DMS53 treated with DMSO at 0.1 percent for 48 hours (cell line): ENCODE measurements around the gene TTC23L.
A peak's percentile ranks its signal among the peaks of the same experiment; 100 is the strongest.
"Not testable (repeated sequence)": the region's sequence is repeated elsewhere in the genome, so short reads cannot be mapped to it uniquely, and the experiment has no call there.

Experiments used
- DNase-seq: peaks from one replicate; lab custom pipeline; 2025; ENCODE audit not compliant: unreplicated experiment; lab: John Stamatoyannopoulos, UW

TTC23L gene

GRCh38 chr5:34838785-34839714 is at the start of gene TTC23L:
TTC23L (plus strand) TSS chr5:34839164; CDS start chr5:34840672, 1,508 bp downstream.
- DNase-seq, result peak; percentile 93

GRCh38 chr5:34789639-34790038 is 49.3 kb upstream of the TTC23L start:
- no peak for DNase-seq

DNA sequence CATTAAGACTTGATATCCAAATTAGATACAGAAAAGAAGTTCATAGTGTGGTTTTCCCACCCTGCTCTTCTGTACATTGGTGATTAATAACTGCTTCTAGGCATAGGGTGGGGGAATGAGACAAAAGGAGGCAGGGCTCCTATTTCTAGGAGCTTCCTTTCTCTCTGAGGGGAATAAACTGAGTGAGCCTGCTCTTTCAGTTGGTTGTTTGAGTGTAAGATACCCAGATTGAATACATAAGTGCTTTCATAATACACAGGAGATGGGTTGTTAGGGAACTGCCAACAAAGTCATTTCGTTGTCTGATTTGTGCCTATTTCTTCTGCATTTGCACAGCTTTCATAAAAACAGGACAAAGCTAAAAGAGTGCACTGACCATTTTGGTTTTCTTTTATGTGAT is 48.9 kb upstream of the TTC23L start:
- no peak for DNase-seq

DNA sequence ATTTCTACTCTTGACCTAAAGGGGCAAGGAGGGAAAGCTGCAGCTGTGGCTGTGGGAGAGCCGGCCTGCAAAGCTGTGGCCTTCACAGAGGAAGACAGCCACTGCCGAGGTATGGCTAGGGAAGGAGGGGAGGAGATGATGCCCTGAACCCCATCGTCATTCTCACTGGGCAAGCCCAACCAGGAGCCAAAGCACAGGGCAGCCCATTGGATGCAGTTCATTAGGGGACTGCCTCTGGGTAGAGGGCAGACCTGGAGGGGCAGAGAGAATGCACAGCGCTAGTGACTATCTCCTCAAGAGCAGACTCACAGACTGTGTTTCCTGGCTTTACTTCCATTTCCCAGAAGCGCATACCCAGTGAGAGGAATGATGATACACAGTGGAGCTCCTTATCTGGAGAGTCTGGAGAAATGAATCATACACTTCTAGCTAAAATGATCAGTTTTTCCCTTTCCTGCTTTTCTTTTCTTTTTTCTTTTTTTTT is 47.2 kb upstream of the TTC23L start:
- no peak for DNase-seq

DNA sequence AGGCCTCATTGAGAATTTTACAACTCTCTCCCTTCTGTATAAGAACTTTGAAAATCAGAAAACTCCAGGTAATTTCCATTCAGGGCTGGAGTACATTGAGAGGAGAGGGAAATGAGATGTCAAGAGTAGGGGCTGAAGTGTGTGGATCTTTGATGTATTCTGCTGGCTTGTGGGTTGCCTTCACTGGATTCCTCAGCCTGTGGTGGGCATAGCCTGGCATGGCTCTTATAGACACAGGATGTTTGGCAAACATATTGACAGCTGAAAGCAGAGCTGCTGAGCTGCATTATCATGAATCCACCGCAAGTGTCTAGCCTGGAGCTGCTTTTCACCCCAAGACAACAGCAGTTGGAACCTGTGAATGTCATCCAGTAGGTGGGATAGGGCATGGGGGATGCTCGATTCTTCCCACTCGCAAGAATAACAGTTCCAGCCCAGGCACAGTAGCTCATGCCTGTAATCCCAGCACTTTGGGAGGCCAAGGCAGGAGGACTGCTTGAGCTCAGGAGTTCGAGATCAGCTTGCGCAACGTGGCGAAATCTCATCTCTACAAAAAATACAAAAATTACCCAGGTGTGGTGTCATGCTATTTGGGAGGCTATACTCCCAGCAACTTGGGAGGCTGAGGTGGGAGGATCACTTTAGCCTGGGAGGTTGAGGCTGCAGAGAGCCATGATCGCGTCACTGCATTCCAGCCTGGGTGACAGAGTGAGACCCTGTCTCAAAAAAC is 36.0 kb upstream of the TTC23L start:
- DNase-seq, result no peak

DNA sequence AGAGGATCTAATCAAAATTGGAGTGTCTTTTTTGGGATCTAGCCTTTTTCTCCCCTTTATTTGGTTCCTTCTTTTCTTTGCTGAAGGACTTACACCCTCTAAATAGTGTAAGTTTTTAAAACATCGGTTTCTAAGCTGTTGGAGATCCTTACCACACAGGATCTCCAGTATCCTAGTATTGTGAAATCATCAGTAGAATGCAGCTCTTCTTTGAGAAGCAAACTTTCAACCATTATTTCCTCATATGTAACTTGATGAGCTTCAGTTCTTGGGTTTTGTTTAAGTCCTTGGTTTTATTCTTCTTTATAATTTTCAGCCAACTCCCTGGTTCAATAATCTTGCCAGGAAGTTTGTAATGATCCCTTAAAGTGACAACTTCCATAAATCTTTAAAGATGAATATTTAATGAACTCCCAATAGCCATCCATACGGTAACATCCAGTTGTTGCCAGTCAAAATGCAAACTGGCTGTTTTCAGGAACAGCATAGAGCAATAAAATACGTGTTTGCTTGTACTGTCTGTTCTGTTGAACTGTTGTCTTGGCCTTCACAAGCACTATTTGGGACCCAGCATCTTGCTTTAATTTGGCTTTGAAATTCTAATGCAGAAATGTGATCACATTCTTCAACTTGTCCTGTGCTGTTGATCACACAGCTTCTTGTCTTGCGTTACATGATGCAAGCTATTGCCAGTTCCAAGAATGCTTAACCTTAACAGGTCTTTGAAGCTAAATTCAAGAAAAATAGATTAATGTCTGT is 34.8 kb upstream of the TTC23L start:
- no peak for DNase-seq

GRCh38 chr5:34804913-34805312 is 34.1 kb upstream of the TTC23L start:
- DNase-seq, result no peak

GRCh38 chr5:34806532-34806931 is 32.4 kb upstream of the TTC23L start:
- DNase-seq, result no peak

- DNase-seq, result no peak
These were observed 27.3 kb upstream of the TTC23L start for GRCh38 chr5:34811706-34812105.

DNA sequence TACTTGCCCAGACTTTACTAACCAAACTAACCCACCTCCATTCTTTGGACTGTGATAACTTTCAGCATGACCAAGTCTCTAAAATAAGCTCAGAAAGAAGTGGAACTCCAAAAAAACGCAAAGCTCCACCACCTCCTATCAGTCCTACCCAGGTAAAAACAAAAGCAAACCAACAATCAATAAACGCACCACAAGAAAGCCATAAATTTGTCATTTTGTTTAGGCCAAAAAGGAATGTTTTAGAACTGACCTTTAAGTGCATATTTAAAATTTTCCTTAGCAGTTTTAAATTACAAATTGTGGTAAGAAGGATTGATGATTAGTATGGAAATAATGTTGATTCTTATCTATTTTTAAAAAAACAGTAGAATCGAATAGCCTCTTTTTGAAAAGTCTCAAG is 25.5 kb upstream of the TTC23L start:
- no peak for DNase-seq

DNA sequence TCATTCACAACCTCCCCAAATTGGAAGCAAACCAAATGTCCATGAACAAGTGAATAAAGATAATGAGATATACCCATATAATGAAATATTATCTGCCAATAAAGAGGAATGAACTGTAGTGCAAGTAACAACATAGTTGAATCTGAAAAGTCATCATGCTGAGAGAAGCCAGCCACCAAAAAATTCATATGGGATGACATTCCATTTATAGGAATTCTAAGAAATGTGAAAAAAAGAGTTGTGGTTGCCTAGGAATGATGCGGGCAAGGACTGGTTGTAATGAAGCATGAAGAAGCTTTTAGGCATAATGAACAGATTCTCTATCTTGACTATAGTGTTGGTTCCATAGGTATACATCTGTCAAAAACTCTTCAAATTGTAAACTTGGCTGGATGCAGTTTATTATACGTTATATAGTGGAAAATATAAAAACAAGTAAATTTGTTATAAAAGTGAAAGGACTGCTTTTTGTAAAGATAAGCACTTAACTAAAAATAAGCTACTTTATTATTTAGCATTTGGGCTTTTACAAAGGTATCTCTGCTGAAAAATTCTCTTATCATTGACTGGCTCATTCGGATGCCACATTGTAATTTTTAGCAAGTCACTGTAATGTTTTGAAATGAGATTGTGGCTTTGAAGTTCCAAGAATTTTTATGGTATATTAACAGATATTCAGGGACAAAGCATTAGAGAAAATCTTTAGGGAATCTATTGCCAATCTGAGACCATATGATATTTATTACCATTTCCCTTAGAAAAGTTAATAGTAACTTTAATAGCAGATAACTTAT is 21.2 kb upstream of the TTC23L start:
- no peak for DNase-seq

DNA sequence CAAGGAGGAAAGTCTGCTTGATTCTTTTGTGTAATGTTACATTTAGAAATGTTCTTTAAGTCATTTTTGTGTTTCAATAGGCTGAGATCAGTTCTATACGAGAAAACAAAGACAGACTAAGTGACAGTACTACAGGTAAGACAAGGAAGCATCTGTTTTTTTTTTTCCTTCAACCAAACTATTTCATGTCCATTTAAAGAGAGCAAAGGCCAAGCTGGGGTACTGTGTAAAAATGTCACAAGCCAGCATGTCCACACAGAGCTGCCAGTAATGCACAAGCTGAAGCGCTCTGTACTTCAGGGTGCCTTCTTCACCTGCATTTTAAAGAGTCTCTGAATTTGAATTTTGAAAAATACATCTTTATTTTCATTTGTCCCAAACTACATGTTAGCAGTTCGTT is 20.2 kb upstream of the TTC23L start:
- no peak for DNase-seq

DNA sequence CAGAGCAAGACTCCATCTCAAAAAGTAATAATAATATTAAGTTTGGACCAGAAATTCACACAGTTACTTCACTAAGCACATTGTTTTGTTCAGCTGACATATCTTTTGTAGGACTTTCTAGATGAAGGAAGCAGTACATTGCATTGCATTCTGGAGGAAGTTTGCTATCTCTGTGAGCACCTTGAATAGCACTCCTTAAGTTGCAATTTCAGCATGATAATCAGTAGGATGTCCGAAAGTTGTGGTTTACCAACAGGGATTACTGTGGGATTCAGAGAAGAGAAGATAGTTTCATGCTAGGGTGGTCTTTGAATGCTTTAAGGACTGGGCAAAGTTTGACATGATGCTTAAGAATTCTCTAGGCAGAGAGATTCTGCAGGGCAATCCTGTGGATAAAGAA is 18.4 kb upstream of the TTC23L start:
- no peak for DNase-seq

- DNase-seq, result no peak
These were observed 15.8 kb upstream of the TTC23L start for GRCh38 chr5:34822956-34823715.

DNA sequence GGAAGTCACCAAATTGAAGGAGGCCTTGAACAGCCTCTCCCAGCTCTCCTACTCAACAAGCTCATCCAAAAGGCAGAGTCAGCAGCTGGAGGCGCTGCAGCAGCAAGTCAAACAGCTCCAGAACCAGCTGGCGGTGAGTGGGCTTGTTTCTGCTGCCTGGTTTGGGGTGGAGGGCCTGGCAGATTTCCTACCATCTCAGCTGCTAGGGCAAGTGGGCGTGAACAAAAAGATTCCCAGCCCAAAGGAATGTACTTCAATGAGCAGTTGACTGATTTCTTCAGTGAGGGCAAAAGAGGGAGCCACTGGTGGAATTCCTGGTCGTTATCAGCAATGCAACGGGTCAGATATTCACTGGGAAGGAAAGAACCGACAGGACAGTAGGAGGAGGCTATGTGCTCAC is 12.6 kb upstream of the TTC23L start:
- no peak for DNase-seq

DNA sequence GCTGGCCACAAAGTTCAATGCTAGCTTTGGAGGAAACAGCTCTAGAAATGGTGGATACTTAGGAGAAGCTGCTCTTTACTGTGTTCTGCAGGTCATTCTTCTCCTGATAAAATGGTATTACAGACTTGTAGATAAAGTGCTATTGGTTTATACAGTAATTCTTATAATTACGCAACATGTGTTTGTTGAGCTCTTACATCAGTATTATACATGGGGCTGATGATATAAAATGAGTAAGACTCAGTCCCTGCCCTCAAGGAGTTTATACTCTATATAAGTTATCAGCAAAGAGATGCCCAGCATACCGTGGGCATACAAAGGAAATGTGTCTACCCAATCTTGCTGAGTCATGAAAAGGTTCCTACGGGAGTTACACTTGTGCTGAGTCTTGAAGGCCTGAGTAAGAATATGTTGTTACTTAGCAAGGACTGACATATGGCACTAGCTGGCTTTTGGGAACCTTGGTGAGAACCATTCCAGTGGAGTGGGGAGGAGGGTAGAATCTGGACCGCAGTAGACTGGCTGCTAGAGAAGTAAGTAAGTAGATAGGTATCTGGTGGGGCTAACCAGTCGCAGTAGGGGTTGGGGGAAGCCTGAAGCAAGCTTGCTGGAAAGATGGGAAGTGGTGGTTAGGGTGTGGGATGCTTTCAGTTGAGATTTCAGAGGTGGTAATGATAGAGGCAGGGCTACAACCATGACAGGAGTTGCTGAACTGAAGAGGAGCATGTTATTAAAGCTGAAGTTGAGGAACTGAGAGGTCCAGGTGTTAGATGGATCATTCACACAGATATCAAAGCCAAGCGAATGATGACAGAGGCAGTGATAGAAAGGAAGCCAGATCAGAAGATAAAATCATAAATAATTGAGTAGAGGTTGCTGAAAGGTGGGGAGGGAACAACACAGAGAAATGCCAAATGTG is 11.1 kb upstream of the TTC23L start:
- DNase-seq, result no peak

GRCh38 chr5:34830827-34831226 is 8.1 kb upstream of the TTC23L start:
- not testable (repeated sequence) for DNase-seq

GRCh38 chr5:34831303-34831702 is 7.7 kb upstream of the TTC23L start:
- DNase-seq, result no peak

- DNase-seq, result no peak
These were observed 6.4 kb upstream of the TTC23L start for GRCh38 chr5:34832568-34832967.
